H9 (cell line): ENCODE measurements around the gene ATAD1. TPM values are rescaled to one million over a fixed set of nuclear protein-coding genes. Genes with fewer than 3 reads are reported as not detected.

ENCODE experiments used
- DNase-seq: peaks from one replicate; pipeline ENCODE4 v3.0.0-alpha.2; 2017
- H2AFZ ChIP-seq: one replicate; pipeline ENCODE4 v1.6.1; 2013; ENCODE audit warnings: mild to moderate bottlenecking, low read length, control low read depth, moderate library complexity
- H2AK5ac ChIP-seq: 2 replicates; pipeline ENCODE4 v1.6.1; 2013; ENCODE audit warnings: low read length, control low read depth, mixed read lengths; ENCODE audit not compliant: insufficient read length
- H2BK120ac ChIP-seq: one replicate; pipeline ENCODE4 v1.6.1; 2013; ENCODE audit warnings: low read depth, mild to moderate bottlenecking, low read length, control low read depth, inconsistent platforms; ENCODE audit not compliant: poor library complexity, severe bottlenecking
- H2BK12ac ChIP-seq: 2 replicates; pipeline ENCODE4 v1.6.1; 2013; ENCODE audit warnings: low read length, control low read depth, mixed read lengths, low read depth; ENCODE audit not compliant: insufficient read length
- H2BK15ac ChIP-seq: 2 replicates; pipeline ENCODE4 v1.6.1; 2013; ENCODE audit warnings: low read depth, low read length, control low read depth
- H2BK20ac ChIP-seq: one replicate; pipeline ENCODE4 v1.6.1; 2013; ENCODE audit warnings: low read depth, mild to moderate bottlenecking, low read length, control low read depth, inconsistent platforms; ENCODE audit not compliant: poor library complexity, severe bottlenecking
- H2BK5ac ChIP-seq: 2 replicates; pipeline ENCODE4 v1.6.1; 2013; ENCODE audit warnings: low read length, control low read depth, mixed read lengths; ENCODE audit not compliant: insufficient read length
- H3K14ac ChIP-seq: 2 replicates; pipeline ENCODE4 v1.6.1; 2013; ENCODE audit warnings: low read length, control low read depth; ENCODE audit not compliant: insufficient read depth
- H3K18ac ChIP-seq: 2 replicates; pipeline ENCODE4 v1.6.1; 2013; ENCODE audit warnings: low read depth, mild to moderate bottlenecking, mixed read lengths, low read length, control low read depth; ENCODE audit not compliant: insufficient read length
- H3K23ac ChIP-seq: 2 replicates; pipeline ENCODE4 v1.6.1; 2013; ENCODE audit warnings: low read length, control low read depth, mixed read lengths, low read depth; ENCODE audit not compliant: insufficient read length
- H3K23me2 ChIP-seq: 2 replicates; pipeline ENCODE4 v1.6.1; 2013; ENCODE audit warnings: low read depth, mild to moderate bottlenecking, mixed read lengths, low read length, control low read depth; ENCODE audit not compliant: insufficient read length, poor library complexity, severe bottlenecking
- H3K27ac ChIP-seq: 2 replicates; pipeline ENCODE4 v1.5.1; 2013; ENCODE audit warnings: low read length, control low read depth, mixed read lengths, low read depth; ENCODE audit not compliant: insufficient read length
- H3K27me3 ChIP-seq: 2 replicates; pipeline ENCODE4 v1.6.1; 2013; ENCODE audit warnings: low read length, control low read depth, inconsistent platforms; ENCODE audit not compliant: insufficient read depth
- H3K4ac ChIP-seq: 2 replicates; pipeline ENCODE4 v1.6.1; 2013; ENCODE audit warnings: low read depth, mild to moderate bottlenecking, control low read depth, inconsistent platforms, low read length, moderate library complexity
- H3K4me1 ChIP-seq: 2 replicates; pipeline ENCODE4 v1.6.1; 2013; ENCODE audit warnings: low read length, control low read depth, inconsistent platforms; ENCODE audit not compliant: insufficient read depth
- H3K4me2 ChIP-seq: 2 replicates; pipeline ENCODE4 v1.6.1; 2013; ENCODE audit warnings: low read length, control low read depth, mixed read lengths; ENCODE audit not compliant: insufficient read length, insufficient read depth
- H3K56ac ChIP-seq: 2 replicates; pipeline ENCODE4 v1.6.1; 2013; ENCODE audit warnings: low read depth, mild to moderate bottlenecking, mixed read lengths, low read length, control low read depth; ENCODE audit not compliant: insufficient read length
- H3K79me1 ChIP-seq: 2 replicates; pipeline ENCODE4 v1.6.1; 2013; ENCODE audit warnings: low read depth, mild to moderate bottlenecking, moderate library complexity, low read length, control low read depth, inconsistent platforms; ENCODE audit not compliant: insufficient read depth, poor library complexity, severe bottlenecking
- H3K79me2 ChIP-seq: 2 replicates; pipeline ENCODE4 v1.6.1; 2013; ENCODE audit warnings: low read length, control low read depth, inconsistent platforms; ENCODE audit not compliant: insufficient read depth
- H3K9ac ChIP-seq: 2 replicates; pipeline ENCODE4 v1.6.1; 2013; ENCODE audit warnings: low read length, control low read depth, mixed read lengths; ENCODE audit not compliant: insufficient read length; ENCODE audit errors: extremely low read depth
- H3K9me3 ChIP-seq: one replicate; pipeline ENCODE4 v1.6.1; 2013; ENCODE audit warnings: low read depth, low read length, inconsistent platforms; ENCODE audit not compliant: control insufficient read depth
- H3T11ph ChIP-seq: one replicate; pipeline ENCODE4 v1.6.1; 2013; ENCODE audit warnings: mild to moderate bottlenecking, low read length, control low read depth, inconsistent platforms
- H4K20me1 ChIP-seq: one replicate; pipeline ENCODE4 v1.6.1; 2013; ENCODE audit not compliant: control insufficient read depth, insufficient read length, insufficient read depth
- H4K5ac ChIP-seq: 2 replicates; pipeline ENCODE4 v1.6.1; 2013; ENCODE audit warnings: low read depth, mild to moderate bottlenecking, mixed read lengths, low read length, control low read depth; ENCODE audit not compliant: insufficient read length
- H4K8ac ChIP-seq: replicated peaks from 2 replicates; pipeline ENCODE4 v1.6.1; 2013; ENCODE audit warnings: low read length, control low read depth, mixed read lengths, low read depth; ENCODE audit not compliant: insufficient read length
- H4K91ac ChIP-seq: 2 replicates; pipeline ENCODE4 v1.6.1; 2013; ENCODE audit warnings: low read depth, mild to moderate bottlenecking, moderate library complexity, mixed read lengths, low read length, control low read depth; ENCODE audit not compliant: insufficient read length
- H3K27ac Mint-ChIP-seq, 3 experiments: 2 replicates in 2 of 3; 3 replicates in 1 of 3; pipeline ENCODE4 v1.8.0; 2020 to 2021; ENCODE audit warnings: mixed read lengths in 3 of 3, mild to moderate bottlenecking in 1 of 3, moderate library complexity in 1 of 3
- H3K27me3 Mint-ChIP-seq: 2 replicates; pipeline ENCODE4 v1.8.0; 2021; ENCODE audit warnings: low read depth, mild to moderate bottlenecking, moderate library complexity, mixed read lengths
- H3K36me3 Mint-ChIP-seq, 3 experiments: 2 replicates in 2 of 3; 3 replicates in 1 of 3; pipeline ENCODE4 v1.8.0; 2020 to 2021; ENCODE audit warnings: low read depth in 3 of 3, mixed read lengths in 3 of 3; ENCODE audit not compliant: insufficient read depth in 1 of 3
- H3K4me1 Mint-ChIP-seq, 2 experiments: 2 replicates each; pipeline ENCODE4 v1.8.0; 2020; ENCODE audit warnings: mixed read lengths in 2 of 2
- H3K4me3 Mint-ChIP-seq, 2 experiments: 2 replicates in 1 of 2; 3 replicates in 1 of 2; pipeline ENCODE4 v1.8.0; 2020 to 2021; ENCODE audit warnings: mild to moderate bottlenecking in 2 of 2, mixed read lengths in 2 of 2, moderate library complexity in 1 of 2
- H3K9me3 Mint-ChIP-seq, 2 experiments: 2 replicates in 1 of 2; 3 replicates in 1 of 2; pipeline ENCODE4 v1.8.0; 2020; ENCODE audit warnings: mild to moderate bottlenecking in 2 of 2, mixed read lengths in 2 of 2, moderate library complexity in 1 of 2
- WGBS: extraction: QIAGEN DNeasy Blood & Tissue Kit; methylation state at CpG from one replicate; pipeline ENCODE4 v1.1.7; 2013; ENCODE audit warnings: missing lambda C conversion rate, low lambda C conversion rate, mixed read lengths; ENCODE audit not compliant: insufficient read length; ENCODE audit errors: extremely low coverage; 5-methylcytosine and 5-hydroxymethylcytosine counted together
- total RNA-seq: library from RNA; stranded (reverse); gene quantifications from 2 replicates; pipeline ENCODE4 v1.2.1, GENCODE V29; 2021
- TF ChIP-seq, protein P1 (sequence below): fragments of 200-600 bp; sonication (generic); conservative IDR thresholded peaks from 3 replicates; pipeline ENCODE4 v1.8.0; 2021; ENCODE audit warnings: antibody characterized with exemption, mild to moderate bottlenecking

Gene ATAD1
- total RNA-seq, 1 experiment from 2014 or later = 38.7 TPM

DNA sequence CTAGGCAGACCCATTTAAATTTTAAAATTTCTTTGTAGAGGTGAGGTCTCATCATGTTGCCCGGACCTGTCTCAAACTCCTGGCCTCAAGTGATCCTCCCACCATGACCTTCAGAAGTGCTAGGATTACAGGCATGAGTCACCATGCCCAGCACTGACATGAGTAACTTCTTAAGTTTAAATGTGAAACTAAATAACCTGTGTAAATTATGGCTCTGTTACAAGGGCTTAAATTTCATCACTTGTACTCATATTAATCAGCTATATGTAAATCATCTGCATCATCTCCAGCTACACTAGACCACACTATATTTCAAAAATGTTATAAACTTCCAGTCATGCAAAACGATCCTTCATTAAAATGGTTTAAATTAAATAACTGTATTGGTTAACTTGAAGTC, 56.1 kb downstream of the ATAD1 start:
- no peak for DNase-seq
- Histone ChIP-seq H3K9ac (no peak overlapping the region), H2BK15ac (no peak overlapping the region), H3K27ac (no peak overlapping the region), H3K4me1 (no peaks in the 10 kb centered on the region; the same call in 1 of the 2 replicates), H3K4me2 (no peak overlapping the region), H2BK120ac (no peak overlapping the region), H3K18ac (no peak overlapping the region), H3K79me2 (no peaks in the 10 kb centered on the region), H4K91ac (no peak overlapping the region), H3K9me3 (no peaks in the 10 kb centered on the region), H2BK20ac (no peak overlapping the region), H2BK5ac (no peak overlapping the region), H3K23me2 (no peaks in the 10 kb centered on the region), H3K79me1 (no peaks in the 10 kb centered on the region), H3K14ac (no peak overlapping the region), H3K27me3 (no peaks in the 10 kb centered on the region), H3K23ac (no peak overlapping the region), H4K5ac (no peak overlapping the region), H3K56ac (no peak overlapping the region), H4K8ac (no peak overlapping the region), H2AK5ac (no peak overlapping the region), H3K4ac (no peak overlapping the region), H2AFZ (no peak overlapping the region), H3T11ph (no peak overlapping the region), H4K20me1 (no peaks in the 10 kb centered on the region), H2BK12ac (no peak overlapping the region)
- no peak overlapping the region for H3K4me3 Mint-ChIP-seq
- TF ChIP-seq, protein P1, sequence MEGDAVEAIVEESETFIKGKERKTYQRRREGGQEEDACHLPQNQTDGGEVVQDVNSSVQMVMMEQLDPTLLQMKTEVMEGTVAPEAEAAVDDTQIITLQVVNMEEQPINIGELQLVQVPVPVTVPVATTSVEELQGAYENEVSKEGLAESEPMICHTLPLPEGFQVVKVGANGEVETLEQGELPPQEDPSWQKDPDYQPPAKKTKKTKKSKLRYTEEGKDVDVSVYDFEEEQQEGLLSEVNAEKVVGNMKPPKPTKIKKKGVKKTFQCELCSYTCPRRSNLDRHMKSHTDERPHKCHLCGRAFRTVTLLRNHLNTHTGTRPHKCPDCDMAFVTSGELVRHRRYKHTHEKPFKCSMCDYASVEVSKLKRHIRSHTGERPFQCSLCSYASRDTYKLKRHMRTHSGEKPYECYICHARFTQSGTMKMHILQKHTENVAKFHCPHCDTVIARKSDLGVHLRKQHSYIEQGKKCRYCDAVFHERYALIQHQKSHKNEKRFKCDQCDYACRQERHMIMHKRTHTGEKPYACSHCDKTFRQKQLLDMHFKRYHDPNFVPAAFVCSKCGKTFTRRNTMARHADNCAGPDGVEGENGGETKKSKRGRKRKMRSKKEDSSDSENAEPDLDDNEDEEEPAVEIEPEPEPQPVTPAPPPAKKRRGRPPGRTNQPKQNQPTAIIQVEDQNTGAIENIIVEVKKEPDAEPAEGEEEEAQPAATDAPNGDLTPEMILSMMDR = no peak
- H3K9me3 Mint-ChIP-seq = no peaks in the 10 kb centered on the region
- no CpG with 5 or more reads among the region's 2 CpGs for WGBS
- peaks cover 4 to 26% (median 18%) of the 10 kb centered on the region in 3 experiments; a peak in 6 of 7 replicates for H3K36me3 Mint-ChIP-seq
- peak overlapping the region in 2 of 3 experiments; percentile 49 to 63; a peak in 1 of 7 replicates for H3K27ac Mint-ChIP-seq
- H3K4me1 Mint-ChIP-seq = peaks cover 0 to 8% of the 10 kb centered on the region in 2 experiments; a peak in 2 of 4 replicates
- no peaks in the 10 kb centered on the region for H3K27me3 Mint-ChIP-seq
